ENCODE measurements around the gene ING1.

DNA sequence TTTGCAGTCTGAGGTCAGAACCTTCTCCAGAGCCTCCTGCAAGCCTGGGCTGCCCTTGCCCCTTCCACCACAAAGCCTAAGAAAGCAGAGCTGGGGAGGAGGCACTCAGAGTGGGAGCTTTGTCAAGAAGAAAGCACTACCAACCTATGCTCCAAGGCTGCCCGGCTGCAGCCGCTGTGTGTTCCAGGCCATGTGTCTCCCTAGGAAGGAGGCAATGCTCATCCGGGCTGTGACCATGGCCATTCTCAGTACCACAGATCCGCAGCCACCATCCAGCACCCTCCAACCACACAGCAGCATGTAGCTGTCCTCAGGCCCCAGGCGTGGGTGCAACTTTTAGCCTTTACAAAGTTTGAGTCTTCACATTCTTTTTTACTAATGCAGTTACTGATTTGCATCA is 29.6 kb upstream of the ING1 start:
- no peak for TF ChIP-seq POLR2A (IDR thresholded peaks at IDR 0.05)
- TF ChIP-seq, protein P1, sequence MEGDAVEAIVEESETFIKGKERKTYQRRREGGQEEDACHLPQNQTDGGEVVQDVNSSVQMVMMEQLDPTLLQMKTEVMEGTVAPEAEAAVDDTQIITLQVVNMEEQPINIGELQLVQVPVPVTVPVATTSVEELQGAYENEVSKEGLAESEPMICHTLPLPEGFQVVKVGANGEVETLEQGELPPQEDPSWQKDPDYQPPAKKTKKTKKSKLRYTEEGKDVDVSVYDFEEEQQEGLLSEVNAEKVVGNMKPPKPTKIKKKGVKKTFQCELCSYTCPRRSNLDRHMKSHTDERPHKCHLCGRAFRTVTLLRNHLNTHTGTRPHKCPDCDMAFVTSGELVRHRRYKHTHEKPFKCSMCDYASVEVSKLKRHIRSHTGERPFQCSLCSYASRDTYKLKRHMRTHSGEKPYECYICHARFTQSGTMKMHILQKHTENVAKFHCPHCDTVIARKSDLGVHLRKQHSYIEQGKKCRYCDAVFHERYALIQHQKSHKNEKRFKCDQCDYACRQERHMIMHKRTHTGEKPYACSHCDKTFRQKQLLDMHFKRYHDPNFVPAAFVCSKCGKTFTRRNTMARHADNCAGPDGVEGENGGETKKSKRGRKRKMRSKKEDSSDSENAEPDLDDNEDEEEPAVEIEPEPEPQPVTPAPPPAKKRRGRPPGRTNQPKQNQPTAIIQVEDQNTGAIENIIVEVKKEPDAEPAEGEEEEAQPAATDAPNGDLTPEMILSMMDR (IDR thresholded peaks at IDR 0.05): no peak

All from breast epithelium (tissue), 3 donors.